HG03139 (cell line): Measurements from ENCODE around the gene RNF212B.
A peak's percentile ranks its signal among the peaks of the same experiment; 100 is the strongest.
"Not testable (repeated sequence)": the region's sequence is repeated elsewhere in the genome, so short reads cannot be mapped to it uniquely, and the experiment has no call there.

Source experiments
- ATAC-seq: cut with Tn5 transposase; IDR thresholded peaks from one replicate; pipeline ENCODE4 v1.9.1; 2021; ENCODE audit not compliant: unreplicated experiment

Gene RNF212B

GRCh38 chr14:23242076-23242475 is 4.3 kb downstream of the RNF212B start:
- ATAC-seq, result no peak

- no peak for ATAC-seq
Measured at GRCh38 chr14:23243066-23243465, 5.3 kb downstream of the RNF212B start.

DNA sequence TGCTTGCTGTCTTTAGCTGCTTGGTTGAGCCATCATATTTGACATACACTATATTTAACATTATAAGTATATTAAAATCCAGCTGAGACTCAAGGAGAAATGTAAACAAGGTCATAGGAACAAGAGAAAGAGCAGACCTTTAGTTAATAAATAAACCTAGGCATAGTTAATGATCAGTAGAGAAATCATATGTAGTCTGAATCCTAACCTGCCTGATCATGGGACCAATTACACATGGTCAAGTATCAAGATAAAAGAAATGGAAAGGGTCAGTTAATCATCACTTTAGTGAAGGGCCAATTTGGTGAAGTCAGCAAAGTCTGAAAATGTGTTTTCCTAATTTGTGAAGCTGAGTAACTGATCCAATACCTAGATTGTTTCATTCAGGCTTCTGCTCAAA is 7.5 kb downstream of the RNF212B start:
- no peak for ATAC-seq

GRCh38 chr14:23248601-23249000 is 10.9 kb downstream of the RNF212B start:
- no peak for ATAC-seq

DNA sequence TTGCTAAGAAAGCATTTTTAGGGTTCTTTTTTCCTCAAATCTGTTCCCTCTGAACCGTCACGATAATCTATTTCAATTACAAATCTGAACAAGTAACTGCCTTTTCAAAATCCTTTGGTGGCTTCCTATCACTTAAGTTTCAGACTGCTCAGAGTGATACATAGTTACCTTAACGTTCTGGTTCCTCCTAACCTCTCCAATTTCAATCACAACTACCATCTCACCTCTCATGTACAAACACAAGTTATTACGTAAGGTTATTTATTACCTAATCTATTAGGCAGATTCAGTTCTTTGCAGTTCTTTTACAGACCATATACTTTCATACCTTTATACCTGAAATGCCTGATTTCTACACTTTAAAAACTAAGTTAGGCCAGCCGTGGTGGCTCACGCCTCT is 12.1 kb downstream of the RNF212B start:
- ATAC-seq, result no peak

- ATAC-seq, result no peak
Measured at GRCh38 chr14:23252006-23252405, 14.3 kb downstream of the RNF212B start.

GRCh38 chr14:23252420-23253333 is 14.9 kb downstream of the RNF212B start:
- no peak for ATAC-seq

- no peak for ATAC-seq
Measured at GRCh38 chr14:23258256-23258655, 20.5 kb downstream of the RNF212B start.

DNA sequence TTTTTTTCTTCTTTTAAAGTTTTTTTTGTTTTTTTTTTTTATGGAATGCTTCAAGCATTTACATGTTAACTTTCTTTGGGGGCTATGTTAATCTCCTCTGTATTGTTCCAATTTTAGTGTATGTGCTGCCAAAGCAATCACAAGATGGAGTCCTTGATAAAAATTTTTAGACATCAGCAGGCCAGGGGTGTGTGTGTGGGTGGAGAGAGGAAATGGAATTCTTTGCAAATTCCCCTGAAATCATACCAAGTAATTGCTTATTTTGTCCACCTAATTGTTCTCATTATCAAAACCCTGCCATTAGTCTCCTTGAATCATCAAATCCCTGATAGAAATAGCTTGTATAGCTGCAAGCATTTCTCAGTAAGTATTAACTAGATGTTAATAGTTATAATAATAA is 21.7 kb downstream of the RNF212B start:
- ATAC-seq, result no peak

GRCh38 chr14:23260849-23261248 is 23.1 kb downstream of the RNF212B start:
- ATAC-seq, result not testable (repeated sequence)

GRCh38 chr14:23269193-23269592 is 31.5 kb downstream of the RNF212B start:
- no peak for ATAC-seq

- ATAC-seq, result no peak
Measured at GRCh38 chr14:23275412-23275811, 37.7 kb downstream of the RNF212B start.

- no peak for ATAC-seq
Measured at GRCh38 chr14:23277189-23277588, 39.5 kb downstream of the RNF212B start.

DNA sequence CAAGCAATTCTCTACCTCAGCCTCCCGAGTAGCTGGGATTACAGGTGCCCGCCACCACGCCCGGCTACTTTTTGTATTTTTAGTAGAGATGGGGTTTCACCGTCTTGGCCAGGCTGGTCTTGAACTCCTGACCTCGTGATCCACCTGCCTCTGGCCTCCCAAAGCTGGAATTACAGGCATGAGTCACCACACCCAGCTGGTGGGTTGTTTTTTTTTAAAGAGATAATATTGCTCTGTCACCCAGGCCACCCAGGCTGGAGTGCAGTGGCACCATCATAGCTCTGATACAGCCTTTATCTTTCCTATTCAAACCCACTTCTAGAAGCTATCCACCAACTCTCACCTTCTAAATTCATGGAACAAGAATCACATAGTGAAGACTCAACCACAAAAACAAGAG is 40.2 kb downstream of the RNF212B start:
- ATAC-seq, result not testable (repeated sequence)

DNA sequence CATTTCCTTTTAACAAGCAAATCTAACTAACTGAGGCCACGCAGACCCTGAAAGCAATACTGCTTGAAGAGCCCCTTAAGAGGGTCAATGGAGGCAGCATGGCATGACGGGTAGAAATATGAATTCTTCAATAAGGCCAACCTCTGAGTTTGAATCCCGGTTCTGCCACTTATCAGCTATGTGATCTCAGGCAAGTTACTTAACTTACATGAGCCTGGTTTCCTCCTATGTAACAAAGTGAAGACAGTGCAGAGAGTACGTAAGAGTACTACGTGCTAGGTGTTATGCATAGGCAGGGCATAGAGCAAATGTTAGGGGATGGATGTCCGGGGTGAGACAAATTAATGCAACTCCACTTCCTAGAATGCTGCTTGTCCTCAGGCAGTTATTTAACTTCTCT is 43.5 kb downstream of the RNF212B start:
- no peak for ATAC-seq

DNA sequence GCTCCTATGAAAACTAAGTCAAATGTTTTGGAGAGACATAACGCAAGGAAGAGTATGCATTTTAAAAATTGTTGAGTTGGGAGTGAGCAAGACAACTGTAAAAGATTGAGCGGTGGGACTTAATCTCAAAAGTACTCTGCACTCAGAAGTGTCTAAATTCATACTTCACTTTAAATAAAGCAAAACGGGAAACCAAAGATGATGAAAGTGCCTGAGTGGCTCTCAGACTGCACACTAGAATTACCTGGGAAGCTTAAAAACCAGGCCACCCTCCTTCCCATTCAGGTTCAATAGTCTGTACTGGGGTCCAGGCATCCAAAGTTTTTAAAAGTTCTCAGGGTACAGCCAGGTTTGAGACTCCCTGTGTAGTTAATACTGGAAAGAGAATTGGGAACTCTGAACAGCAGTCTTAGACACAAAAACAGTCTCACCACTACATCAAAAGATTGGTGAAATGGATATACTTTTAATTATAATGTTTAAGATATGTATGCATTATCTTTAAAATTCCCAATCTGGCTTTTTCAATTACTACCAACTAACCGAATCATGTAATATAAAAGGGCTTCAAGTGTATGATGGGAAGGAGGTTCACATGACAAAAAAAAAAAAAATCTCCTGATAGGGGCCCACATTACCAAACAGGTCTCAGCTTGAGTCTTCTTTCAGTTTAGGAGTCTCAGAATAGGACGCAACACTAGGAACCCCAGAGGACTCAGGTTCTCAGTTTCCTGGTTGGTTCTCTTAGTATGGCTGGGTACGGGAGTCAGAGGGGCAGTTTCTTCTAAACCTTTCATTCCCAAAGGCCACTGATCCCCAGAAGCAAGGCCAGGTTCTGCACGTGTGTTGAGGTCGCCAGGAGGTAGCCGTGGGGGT is 47.2 kb downstream of the RNF212B start:
- no peak for ATAC-seq

DNA sequence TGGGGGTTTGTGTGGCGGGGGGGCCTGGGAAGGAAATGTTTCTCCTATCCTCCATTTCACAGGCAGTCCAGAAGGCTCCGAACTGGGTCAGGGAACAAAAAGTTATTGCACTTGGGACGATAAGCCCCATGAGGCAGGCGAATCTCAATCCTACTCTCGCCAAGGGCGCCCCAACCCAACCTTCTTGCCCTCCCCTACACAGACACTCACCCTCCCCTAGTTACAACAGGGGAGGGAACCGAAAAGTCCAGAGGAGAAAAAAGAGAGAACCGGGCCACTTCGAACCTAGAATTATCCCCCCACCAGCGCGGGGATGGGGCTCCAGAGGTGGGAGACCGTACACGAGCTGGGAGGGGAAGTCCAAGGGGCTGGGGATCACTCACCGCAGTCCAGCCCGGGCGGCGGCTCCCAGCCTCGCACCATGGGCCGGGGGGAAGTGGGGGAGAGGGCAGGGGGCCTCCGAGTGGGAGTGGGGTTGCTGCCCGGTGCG is 47.8 kb downstream of the RNF212B start:
- peak; percentile 1 for ATAC-seq

GRCh38 chr14:23286020-23286901 is 48.5 kb downstream of the RNF212B start, which contains the start of gene HOMEZ:
Gene HOMEZ (minus strand): TSS chr14:23286132. CDS start chr14:23285952, 180 bp downstream.
- ATAC-seq, result peak; percentile 97

- ATAC-seq, result no peak
Measured at GRCh38 chr14:23286902-23287479, 49.3 kb downstream of the RNF212B start.
